ENCODE data around the gene THAP9.
A peak's percentile ranks its signal among the peaks of the same experiment; 100 is the strongest.

GRCh38 chr4:82948647-82949204, 48.2 kb downstream of the THAP9 start:
- TF ChIP-seq CTCF (IDR thresholded peaks at IDR 0.05) (no peak), RXRA (IDR thresholded peaks at IDR 0.05; ENCODE audit: borderline replicate concordance, low read depth) (no peak), TCF12 (IDR thresholded peaks at IDR 0.05) (0 out of 2 replicates have a peak, but pooled peaks have one; percentile 23), USF2 (IDR thresholded peaks at IDR 0.05; ENCODE audit: borderline replicate concordance, low read depth, low read length) (no peak), EZH2phosphoT487 (IDR thresholded peaks at IDR 0.05; ENCODE audit: borderline replicate concordance, low read depth) (no peak), FOXM1 (IDR thresholded peaks at IDR 0.05; ENCODE audit: low read depth) (no peak), POLR2AphosphoS5 (IDR thresholded peaks at IDR 0.05; ENCODE audit: low read depth, low read length) (no peak)

Data from SK-N-SH (cell line).